Stomach (tissue), 9 donors: Measurements from ENCODE around the gene LRIG1. TPM values are rescaled to one million over a fixed set of nuclear protein-coding genes. Genes with fewer than 3 reads are reported as not detected.

Source experiments
- DNase-seq, 2 donors: peaks; one replicate each; pipeline versions ENCODE4 v3.0.0 to v3.0.0-alpha.2; 2013 to 2019
- H3K27ac ChIP-seq, 5 donors: fragments of 200-600 bp in 4 of 5; sonication (generic) in 4 of 5; one replicate each; pipeline ENCODE4 v1.5.1; 2013 to 2019; ENCODE audit warnings: mild to moderate bottlenecking in 1 of 5, moderate library complexity in 1 of 5
- H3K27me3 ChIP-seq, 3 donors: fragments of 200-600 bp; sonication (generic); one replicate each; pipeline ENCODE4 v1.5.1; 2017 to 2019; ENCODE audit warnings: mixed run types in 1 of 3
- H3K36me3 ChIP-seq, 4 donors: fragments of 200-600 bp; sonication (generic); 1 replicate in 3 of 4; 2 replicates in 1 of 4; pipeline ENCODE4 v1.5.1; 2016 to 2019
- H3K4me1 ChIP-seq, 4 donors: fragments of 200-600 bp; sonication (generic); one replicate each; pipeline ENCODE4 v1.5.1; 2016 to 2019
- H3K4me3 ChIP-seq, 4 donors: fragments of 200-600 bp; sonication (generic) in 3 of 4; one replicate each; pipeline ENCODE4 v1.5.1; 2016 to 2019; ENCODE audit warnings: mild to moderate bottlenecking in 1 of 4
- H3K9me3 ChIP-seq, 4 donors: fragments of 200-600 bp; sonication (generic); one replicate each; pipeline ENCODE4 v1.5.1; 2016 to 2019
- EP300 ChIP-seq: sonication (generic); formaldehyde crosslinking; IDR thresholded peaks from one replicate; pipeline ENCODE4 v1.6.1; 2017; ENCODE audit warnings: antibody characterized with exemption
- POLR2A ChIP-seq, 4 donors: fragments of 450-650 bp; IDR thresholded peaks; one replicate each; pipeline ENCODE4 v1.6.1; 2016; ENCODE audit warnings: antibody characterized with exemption in 4 of 4, control low read depth in 2 of 4, mild to moderate bottlenecking in 1 of 4, moderate library complexity in 1 of 4
- POLR2AphosphoS5 ChIP-seq, 3 donors: sonication (generic); formaldehyde crosslinking; IDR thresholded peaks; one replicate each; pipeline ENCODE4 v1.6.1; 2016; ENCODE audit warnings: antibody characterized with exemption in 3 of 3
- WGBS, 5 donors: extraction: QIAGEN DNeasy Blood & Tissue Kit in 3 of 5; methylation state at CpG; one replicate each; pipeline versions ENCODE4 v1.1.5 to v1.1.7; 2013 to 2018; 5-methylcytosine and 5-hydroxymethylcytosine counted together
- intact Hi-C: fragments of 100-400 bp; cut with DNase I; formaldehyde crosslinking; loops from one replicate; pipeline ENCODE4 v1.15.1; 2023; ENCODE audit warnings: low total_unique reads
- polyA plus RNA-seq, 3 donors: library from polyadenylated mRNA; stranded (reverse); fragments of 200-250 nt; gene quantifications; one replicate each; pipeline ENCODE4 v1.2.3, GENCODE V29; 2013
- total RNA-seq, 5 donors: library from RNA; depleted of rRNA; stranded (reverse); fragments of >200 nt; gene quantifications; one replicate each; pipeline versions ENCODE4 v1.1.0 to v1.2.3, GENCODE V29; 2014 to 2016
- TF ChIP-seq, protein P1 (sequence below), 7 experiments: fragments of 450-650 bp in 4 of 7; fragments of 200-600 bp in 3 of 7; sonication (generic) in 3 of 7; IDR thresholded peaks; one replicate each; pipeline ENCODE4 v1.5.1; 2016 to 2019; ENCODE audit warnings: antibody characterized with exemption in 7 of 7, control low read depth in 2 of 7, mild to moderate bottlenecking in 1 of 7
- donor health status: healthy with polysubstance abuse.
- donor health status: Bipolar disorder and iron deficiency.
- donor health status: healthy.

Gene LRIG1
- total and polyA plus RNA-seq, 8 donors, result 20.2 to 278 (median 87.0) TPM

DNA sequence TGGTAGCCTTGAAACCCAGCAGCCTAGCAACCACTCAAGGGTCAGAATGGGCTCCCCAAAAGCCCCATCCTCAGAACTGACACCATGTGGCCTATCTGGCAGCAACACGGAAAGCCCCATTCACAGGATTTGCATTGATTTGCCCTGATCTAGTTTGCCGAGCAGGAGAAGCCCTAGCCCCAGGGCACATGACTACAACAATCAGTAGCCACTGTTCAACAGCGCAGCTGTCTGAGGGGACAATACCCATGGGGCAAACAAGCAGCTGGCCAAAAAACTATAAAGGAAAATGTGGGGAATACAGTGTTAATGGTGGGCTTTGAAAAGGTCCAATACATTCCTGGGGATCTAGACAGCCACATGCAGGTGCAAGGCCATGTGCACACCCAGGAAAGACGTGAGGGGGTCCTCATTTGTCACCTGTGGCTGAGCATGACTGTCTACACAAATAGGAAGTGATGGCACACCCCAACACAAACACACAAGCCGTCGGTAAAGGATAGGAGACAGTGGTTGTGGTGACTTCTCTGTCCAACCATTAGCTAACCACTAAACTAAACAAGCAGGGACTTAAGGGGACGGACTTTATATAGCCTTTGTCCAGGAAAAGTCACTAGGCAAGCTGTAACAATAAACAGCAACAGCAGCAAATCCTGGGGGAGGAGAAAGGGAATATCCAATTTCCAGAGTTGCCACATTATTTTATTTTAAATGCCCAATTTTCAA, 113.7 kb downstream of the LRIG1 start:
- Histone ChIP-seq H3K9me3 (no peaks in the 10 kb centered on the region), H3K27me3 (no peaks in the 10 kb centered on the region), H3K36me3 (peaks cover 43 to 80% (median 68%) of the 10 kb centered on the region in 4 donors), H3K27ac (peak overlapping the region in 1 of 5 donors; percentile 37), H3K4me3 (no peak overlapping the region), H3K4me1 (peaks cover 0 to 16% (median 5%) of the 10 kb centered on the region in 4 donors)
- 75 to 88% (median 85%) methylated on average over 7 of the region's 7 CpGs for WGBS, 5 donors
- no peak for DNase-seq
- intact Hi-C loops, result no loop called here
- TF ChIP-seq POLR2A (IDR thresholded peaks at IDR 0.05) (no peak), EP300 (no peak), POLR2AphosphoS5 (IDR thresholded peaks at IDR 0.05) (no peak)
- TF ChIP-seq, protein P1, sequence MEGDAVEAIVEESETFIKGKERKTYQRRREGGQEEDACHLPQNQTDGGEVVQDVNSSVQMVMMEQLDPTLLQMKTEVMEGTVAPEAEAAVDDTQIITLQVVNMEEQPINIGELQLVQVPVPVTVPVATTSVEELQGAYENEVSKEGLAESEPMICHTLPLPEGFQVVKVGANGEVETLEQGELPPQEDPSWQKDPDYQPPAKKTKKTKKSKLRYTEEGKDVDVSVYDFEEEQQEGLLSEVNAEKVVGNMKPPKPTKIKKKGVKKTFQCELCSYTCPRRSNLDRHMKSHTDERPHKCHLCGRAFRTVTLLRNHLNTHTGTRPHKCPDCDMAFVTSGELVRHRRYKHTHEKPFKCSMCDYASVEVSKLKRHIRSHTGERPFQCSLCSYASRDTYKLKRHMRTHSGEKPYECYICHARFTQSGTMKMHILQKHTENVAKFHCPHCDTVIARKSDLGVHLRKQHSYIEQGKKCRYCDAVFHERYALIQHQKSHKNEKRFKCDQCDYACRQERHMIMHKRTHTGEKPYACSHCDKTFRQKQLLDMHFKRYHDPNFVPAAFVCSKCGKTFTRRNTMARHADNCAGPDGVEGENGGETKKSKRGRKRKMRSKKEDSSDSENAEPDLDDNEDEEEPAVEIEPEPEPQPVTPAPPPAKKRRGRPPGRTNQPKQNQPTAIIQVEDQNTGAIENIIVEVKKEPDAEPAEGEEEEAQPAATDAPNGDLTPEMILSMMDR (IDR thresholded peaks at IDR 0.05), result no peak

DNA sequence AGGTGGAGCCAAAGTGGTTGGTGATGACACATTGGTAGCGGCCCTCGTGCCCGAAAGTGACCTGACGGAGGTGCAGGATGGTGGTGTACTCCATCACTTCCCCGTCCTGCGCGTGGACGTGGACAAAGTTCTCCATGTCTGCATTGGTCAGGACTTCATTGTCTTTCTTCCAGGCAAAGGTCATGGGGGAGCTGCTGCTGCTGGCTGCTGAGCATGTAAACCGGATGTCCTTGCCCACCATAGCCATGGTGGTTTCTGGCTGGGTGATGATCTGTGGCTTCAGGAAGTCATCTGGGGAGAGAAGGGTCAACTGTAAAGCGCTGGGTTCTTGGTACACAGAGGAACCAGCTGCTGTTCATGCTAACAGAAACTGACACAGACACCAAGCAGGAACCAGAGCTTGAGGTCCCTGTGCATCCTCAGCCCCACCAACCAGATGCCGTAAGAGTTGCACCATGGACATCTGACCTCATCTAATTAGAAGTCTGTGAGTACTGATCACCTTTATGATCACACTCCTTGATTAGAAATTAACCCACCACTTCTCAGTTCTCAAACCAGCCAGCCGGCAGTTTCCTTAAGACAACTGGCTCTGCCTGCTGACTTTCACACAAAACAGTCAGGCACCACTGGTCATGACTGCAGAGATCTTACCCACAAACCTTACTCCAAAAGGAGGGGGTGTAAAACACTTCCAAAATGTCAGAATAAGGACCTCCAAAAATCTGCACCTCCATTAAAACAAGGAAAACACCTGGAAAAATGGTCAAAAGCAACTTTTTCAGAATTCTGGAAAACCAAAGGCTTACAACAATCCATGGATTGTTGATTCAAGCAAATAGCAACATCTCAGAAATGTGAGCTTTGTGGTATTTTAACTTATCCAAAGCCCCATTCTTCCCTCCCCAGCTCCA, 114.6 kb downstream of the LRIG1 start:
- H3K27ac ChIP-seq, result peak overlapping the region in 1 of 5 donors; percentile 37
- peaks cover 51 to 80% (median 69%) of the 10 kb centered on the region in 4 donors for H3K36me3 ChIP-seq
- no peak for DNase-seq
- no peak overlapping the region for H3K4me3 ChIP-seq
- H3K4me1 ChIP-seq, result peaks cover 0 to 20% (median 9%) of the 10 kb centered on the region in 4 donors
- no peaks in the 10 kb centered on the region for H3K9me3 ChIP-seq
- intact Hi-C loops, result no loop called here
- WGBS, 5 donors, result 93 to 99% (median 95%) methylated on average over 8 to 12 of the region's 12 CpGs
- no peaks in the 10 kb centered on the region for H3K27me3 ChIP-seq
- TF ChIP-seq POLR2AphosphoS5 (IDR thresholded peaks at IDR 0.05) (no peak), POLR2A (IDR thresholded peaks at IDR 0.05) (no peak), EP300 (no peak)
- TF ChIP-seq, protein P1 (IDR thresholded peaks at IDR 0.05), result no peak

DNA sequence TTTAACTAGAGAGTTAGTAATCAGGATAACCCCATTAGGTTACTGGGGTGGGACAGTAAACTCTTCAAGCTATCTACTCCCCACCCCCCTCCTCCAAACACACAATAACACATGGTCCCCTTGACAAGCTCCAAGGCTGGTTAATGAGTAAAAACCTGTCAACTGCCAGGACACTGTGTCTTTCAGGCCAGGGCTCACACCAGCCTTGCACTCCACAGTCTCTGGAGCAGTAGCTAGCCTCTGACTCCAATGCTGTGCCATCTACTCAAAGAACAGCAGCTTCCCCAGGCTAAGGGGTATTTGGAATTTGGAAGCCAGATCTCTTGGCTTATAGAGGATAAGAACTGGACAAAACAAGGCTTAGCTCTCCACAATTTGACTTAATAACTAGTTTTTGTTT, 115.8 kb downstream of the LRIG1 start:
- TF ChIP-seq POLR2AphosphoS5 (IDR thresholded peaks at IDR 0.05) (no peak), EP300 (no peak), POLR2A (IDR thresholded peaks at IDR 0.05) (no peak)
- TF ChIP-seq, protein P1 (IDR thresholded peaks at IDR 0.05), result no peak
- Histone ChIP-seq H3K27me3 (no peaks in the 10 kb centered on the region), H3K9me3 (no peaks in the 10 kb centered on the region), H3K4me3 (no peak overlapping the region), H3K36me3 (peaks cover 63 to 83% (median 78%) of the 10 kb centered on the region in 4 donors), H3K27ac (peak overlapping the region in 1 of 5 donors; percentile 80), H3K4me1 (peaks cover 0 to 22% (median 10%) of the 10 kb centered on the region in 4 donors)
- no peak for DNase-seq
- intact Hi-C loops, result no loop called here

DNA sequence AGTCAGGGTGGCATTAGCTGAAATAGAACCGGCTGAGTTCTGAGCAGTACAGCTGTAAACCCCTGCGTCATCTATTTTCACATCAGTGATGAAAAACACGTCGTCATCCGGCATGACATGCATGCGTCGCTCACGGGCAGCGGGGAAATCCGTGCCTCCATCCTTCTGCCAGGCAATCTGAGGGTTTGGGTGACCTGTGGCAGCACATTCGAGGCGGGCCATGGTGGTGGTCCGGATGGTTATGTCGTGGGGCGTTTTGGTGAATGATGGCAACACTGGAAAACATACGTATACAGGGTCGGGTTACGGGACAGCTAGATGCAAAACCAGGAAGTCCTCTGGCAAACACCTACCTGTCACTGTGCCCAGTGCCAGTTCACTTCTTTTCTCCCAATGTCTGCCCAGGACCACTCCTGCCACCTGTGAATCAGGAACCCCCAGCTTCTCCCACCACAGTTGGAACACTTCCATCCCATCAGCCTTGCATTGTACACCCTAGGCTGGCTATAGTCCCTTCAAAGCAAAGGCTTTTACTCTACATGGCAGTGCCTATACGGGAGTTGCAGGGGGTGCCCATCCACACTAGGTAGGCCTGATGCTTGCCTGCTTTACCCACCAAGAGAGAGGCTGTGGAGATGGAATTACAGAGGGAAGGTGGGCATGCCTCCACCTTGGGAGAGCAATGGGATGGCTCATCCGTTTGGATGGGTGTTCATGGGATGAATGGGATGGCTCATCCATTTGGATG, 116.7 kb downstream of the LRIG1 start:
- no peak for DNase-seq
- no peak overlapping the region for H3K4me3 ChIP-seq
- TF ChIP-seq POLR2AphosphoS5 (IDR thresholded peaks at IDR 0.05), result no peak
- TF ChIP-seq, protein P1 (IDR thresholded peaks at IDR 0.05), result no peak
- TF ChIP-seq EP300, result no peak
- no peak for TF ChIP-seq POLR2A (IDR thresholded peaks at IDR 0.05)
- H3K27me3 ChIP-seq, result no peaks in the 10 kb centered on the region
- no peaks in the 10 kb centered on the region for H3K9me3 ChIP-seq
- 92 to 95% (median 93%) methylated on average over 20 of the region's 20 CpGs for WGBS, 5 donors
- H3K4me1 ChIP-seq, result peaks cover 0 to 22% (median 10%) of the 10 kb centered on the region in 4 donors
- H3K36me3 ChIP-seq, result peaks cover 72 to 92% (median 84%) of the 10 kb centered on the region in 4 donors
- intact Hi-C loops, result no loop called here
- peak overlapping the region in 1 of 5 donors; percentile 80 for H3K27ac ChIP-seq
